Fibroblast of pulmonary artery (primary cell): ENCODE data around the gene ANKS1B.

Source experiments
- DNase-seq: peaks from one replicate; pipeline ENCODE4 v3.0.0-alpha.2; 2010; ENCODE audit warnings: low read depth
- H3K4me3 ChIP-seq: replicated peaks from 2 replicates; pipeline ENCODE4 v1.5.1; 2011; ENCODE audit warnings: low read depth, mild to moderate bottlenecking, control low read depth, low read length, moderate library complexity
- TF ChIP-seq, protein P1 (sequence below): IDR thresholded peaks from 2 replicates; pipeline ENCODE4 v1.5.1; 2011; ENCODE audit warnings: mild to moderate bottlenecking, control low read depth, low read length, inconsistent platforms; ENCODE audit errors: missing control alignments

ANKS1B gene

DNA sequence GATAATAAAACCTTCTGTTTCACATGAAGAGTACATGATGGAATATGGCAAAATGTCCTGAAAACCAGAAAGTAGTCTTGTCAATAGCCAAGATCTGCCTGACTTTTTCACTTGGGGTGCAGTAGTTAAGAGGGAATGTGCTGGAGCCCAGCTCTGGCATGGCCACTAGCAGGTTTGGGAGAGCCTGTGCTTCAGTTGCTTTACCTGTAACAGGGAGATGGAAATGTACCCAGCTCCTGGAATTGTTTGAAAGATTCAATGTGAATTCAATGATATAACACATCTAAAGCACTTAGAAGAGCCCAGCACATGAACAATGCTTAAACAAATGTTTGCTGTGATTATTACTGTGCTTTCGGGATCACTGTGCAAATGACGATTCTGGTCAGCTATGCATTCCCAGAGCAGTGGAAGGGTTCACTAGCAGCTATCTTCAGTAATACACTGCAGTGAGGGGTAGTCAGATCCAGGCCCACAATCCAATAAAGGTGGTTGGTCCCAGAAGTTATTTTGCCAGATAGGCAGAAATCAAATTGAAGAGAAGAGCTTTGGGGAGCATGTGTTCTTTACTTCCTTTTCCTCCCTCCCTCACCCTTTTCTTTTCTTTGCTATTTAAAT, 1114.7 kb downstream of the ANKS1B start:
- no peak overlapping the region for H3K4me3 ChIP-seq
- TF ChIP-seq, protein P1, sequence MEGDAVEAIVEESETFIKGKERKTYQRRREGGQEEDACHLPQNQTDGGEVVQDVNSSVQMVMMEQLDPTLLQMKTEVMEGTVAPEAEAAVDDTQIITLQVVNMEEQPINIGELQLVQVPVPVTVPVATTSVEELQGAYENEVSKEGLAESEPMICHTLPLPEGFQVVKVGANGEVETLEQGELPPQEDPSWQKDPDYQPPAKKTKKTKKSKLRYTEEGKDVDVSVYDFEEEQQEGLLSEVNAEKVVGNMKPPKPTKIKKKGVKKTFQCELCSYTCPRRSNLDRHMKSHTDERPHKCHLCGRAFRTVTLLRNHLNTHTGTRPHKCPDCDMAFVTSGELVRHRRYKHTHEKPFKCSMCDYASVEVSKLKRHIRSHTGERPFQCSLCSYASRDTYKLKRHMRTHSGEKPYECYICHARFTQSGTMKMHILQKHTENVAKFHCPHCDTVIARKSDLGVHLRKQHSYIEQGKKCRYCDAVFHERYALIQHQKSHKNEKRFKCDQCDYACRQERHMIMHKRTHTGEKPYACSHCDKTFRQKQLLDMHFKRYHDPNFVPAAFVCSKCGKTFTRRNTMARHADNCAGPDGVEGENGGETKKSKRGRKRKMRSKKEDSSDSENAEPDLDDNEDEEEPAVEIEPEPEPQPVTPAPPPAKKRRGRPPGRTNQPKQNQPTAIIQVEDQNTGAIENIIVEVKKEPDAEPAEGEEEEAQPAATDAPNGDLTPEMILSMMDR = no peak
- DNase-seq = no peak

DNA sequence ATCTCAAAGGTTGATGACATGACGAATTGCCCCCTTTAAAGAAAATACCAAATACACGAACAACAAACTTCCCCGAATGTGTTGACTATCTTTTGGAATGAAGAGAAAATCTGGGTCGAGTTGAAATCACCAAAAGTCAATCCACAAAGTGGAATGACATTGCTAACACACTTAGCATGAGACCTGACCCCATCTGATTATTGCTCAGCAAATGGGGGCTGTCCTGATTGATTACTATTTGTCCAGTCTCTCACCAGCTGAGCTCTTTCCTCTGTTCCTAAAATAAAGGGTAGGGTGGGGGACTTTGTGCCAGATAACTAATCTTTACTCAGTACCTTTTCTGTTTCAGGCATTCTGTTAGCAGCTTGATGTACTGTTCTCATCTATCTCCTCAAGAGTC, 1116.2 kb downstream of the ANKS1B start:
- TF ChIP-seq, protein P1 = no peak
- no peak for DNase-seq
- H3K4me3 ChIP-seq = no peak overlapping the region

DNA sequence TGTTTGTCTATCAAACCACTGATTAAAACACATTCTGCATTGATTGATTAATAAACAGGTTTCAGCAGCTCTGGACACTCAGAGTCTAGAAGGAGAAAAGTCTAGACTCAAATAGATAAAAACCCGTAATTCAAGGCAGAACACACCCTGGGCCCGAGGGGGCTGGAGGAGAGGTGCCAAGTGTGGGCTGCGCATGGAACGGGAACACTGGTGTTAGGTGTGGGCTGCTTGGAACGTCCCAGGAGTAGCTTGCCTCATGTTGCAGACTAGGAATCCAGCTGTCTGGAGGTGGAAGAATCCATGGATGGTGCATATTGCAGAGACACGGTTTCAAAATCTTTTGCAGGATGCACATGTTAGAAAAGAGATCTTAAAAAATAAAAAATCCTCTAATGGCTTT, 1116.7 kb downstream of the ANKS1B start:
- no peak for DNase-seq
- TF ChIP-seq, protein P1 = no peak
- no peak overlapping the region for H3K4me3 ChIP-seq

DNA sequence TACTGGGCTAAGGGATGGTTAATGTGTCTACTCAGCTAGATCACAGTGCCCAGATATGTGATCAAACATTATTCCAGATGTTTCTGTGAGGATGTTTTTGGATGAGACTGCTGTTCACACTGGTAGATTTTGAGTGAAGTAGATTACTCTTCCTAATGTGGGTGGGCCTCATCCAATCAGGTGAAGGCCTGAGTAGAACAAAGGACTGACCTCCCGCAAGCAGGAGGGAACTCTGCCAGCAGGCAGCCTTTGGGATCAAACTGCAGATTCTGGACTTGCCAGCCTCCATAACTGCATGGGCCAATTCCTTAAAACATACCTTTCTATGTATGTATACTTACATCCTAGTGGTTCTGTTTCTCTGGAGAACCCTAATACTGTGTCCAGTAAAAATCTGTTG, 1120.4 kb downstream of the ANKS1B start:
- TF ChIP-seq, protein P1 = no peak
- H3K4me3 ChIP-seq = no peak overlapping the region
- no peak for DNase-seq

DNA sequence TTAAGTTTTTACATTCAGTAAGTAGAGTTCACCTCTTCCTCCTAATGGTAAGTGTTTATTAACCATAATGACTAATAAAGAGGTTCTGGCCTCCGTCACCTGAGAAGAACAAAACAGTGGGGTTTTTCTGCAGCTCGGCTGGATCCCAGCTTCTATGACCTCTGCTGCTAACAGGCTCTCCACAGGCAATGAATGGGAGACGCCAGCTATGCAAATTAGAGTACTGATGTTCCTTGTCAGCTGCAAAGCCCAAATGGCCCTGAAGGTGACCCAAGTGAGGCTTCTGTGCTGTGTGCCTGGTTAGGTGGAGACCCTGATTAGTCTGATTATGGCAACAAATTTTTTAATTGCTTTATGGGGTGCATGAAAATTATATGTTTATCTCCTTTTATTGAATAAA, 1121.6 kb downstream of the ANKS1B start:
- no peak overlapping the region for H3K4me3 ChIP-seq
- no peak for DNase-seq
- TF ChIP-seq, protein P1 = no peak

DNA sequence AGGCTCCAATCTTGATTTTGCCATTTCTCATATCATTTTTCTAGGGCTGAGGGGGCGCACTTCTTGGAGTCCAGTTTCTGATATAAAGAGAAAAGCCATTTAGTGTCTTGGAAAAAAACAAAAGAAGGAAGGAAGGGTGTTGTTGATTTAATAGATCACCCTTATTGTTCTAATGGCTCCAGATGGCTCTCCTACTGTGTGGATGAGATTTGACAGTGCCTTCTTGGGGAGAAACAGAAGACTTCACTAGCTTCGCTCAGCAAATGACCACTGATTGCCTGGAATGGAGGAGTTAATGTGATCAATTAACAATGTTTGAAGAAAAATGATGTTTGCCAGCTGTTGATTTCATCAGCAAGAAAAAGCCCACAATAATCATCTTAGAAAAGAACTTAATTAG, 1123.5 kb downstream of the ANKS1B start:
- no peak overlapping the region for H3K4me3 ChIP-seq
- TF ChIP-seq, protein P1 = no peak

DNA sequence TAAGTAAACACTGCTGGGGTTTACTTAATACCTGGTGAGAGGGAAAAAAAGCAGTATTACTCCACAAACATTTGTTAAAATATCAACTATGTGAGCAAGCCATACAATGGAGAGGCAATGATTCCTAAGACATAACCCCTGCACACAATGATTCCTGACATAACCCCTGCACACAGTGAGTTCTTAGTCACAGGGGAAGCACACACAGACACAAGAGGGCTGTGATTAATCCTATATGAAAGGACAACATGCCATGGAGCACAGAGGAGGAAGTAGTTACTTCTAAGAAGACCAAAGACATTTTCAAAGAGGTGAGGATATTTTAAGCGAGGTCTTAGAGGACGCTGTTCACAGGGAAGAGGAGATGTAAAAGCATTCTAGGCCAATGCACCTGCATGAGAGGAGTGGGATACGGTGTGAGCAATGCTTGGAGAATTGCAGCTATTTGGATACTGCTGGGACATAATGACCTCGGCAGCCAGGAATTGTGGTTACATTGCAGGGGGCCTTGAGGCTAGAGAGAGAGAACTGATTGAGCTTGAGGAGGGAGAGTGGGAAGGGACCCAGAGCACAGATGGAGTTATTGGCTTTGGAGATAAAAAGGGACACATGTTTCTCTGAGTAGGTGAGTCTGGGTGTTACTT, 1127.7 kb downstream of the ANKS1B start:
- H3K4me3 ChIP-seq = no peak overlapping the region
- TF ChIP-seq, protein P1 = no peak
- DNase-seq = no peak

More for the DNA sequence above, 1123.5 kb downstream of the ANKS1B start:
- no peak for DNase-seq
